ENCODE results near the gene CMTM7.
"Not testable (repeated sequence)": the region's sequence is repeated elsewhere in the genome, so short reads cannot be mapped to it uniquely, and the experiment has no call there.

CMTM7 gene

DNA sequence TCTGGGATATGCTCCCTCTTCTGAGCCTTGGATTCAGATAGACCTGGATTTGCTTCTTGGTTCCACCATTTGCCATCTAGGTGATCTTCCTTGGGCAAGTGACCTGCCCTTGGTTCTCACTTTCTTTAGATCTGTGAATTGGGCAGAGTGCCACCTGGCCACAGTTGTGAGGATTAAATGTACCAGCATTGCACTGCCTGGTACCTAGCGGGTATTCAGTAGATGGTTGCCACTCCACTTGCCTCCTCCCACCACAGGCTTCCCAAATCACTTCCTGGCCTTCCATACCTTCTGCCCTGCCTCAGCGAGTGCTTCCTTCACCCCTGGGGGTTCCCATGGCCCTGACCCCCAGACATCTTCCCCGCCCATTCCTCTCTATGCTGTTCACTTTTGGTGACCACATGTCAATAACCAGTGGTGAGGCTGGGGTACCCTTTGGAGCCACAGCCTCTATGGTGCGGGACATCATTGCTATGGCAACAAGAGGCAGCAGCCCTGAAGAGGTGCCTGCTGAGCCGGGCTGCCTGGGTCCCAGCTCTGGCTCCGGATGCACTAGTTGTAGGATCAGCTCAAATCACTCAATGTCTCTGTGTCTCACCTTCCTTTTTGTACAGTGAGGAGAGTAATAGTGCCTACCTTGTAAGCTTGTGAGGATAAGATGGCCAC lies 40.5 kb downstream of the CMTM7 start:
- Histone ChIP-seq H3K9ac (ENCODE audit: low read depth, low read length) (no peak overlapping the region), H3K4me1 (ENCODE audit: insufficient read depth, low read length) (0 out of 2 replicates have a peak, but pooled peaks cover 3% of the 10 kb centered on the region), H3K9me3 (ENCODE audit: control insufficient read depth, insufficient read depth, low read length) (no peaks in the 10 kb centered on the region), H3K36me3 (ENCODE audit: insufficient read depth, low read length) (no peaks in the 10 kb centered on the region)

DNA sequence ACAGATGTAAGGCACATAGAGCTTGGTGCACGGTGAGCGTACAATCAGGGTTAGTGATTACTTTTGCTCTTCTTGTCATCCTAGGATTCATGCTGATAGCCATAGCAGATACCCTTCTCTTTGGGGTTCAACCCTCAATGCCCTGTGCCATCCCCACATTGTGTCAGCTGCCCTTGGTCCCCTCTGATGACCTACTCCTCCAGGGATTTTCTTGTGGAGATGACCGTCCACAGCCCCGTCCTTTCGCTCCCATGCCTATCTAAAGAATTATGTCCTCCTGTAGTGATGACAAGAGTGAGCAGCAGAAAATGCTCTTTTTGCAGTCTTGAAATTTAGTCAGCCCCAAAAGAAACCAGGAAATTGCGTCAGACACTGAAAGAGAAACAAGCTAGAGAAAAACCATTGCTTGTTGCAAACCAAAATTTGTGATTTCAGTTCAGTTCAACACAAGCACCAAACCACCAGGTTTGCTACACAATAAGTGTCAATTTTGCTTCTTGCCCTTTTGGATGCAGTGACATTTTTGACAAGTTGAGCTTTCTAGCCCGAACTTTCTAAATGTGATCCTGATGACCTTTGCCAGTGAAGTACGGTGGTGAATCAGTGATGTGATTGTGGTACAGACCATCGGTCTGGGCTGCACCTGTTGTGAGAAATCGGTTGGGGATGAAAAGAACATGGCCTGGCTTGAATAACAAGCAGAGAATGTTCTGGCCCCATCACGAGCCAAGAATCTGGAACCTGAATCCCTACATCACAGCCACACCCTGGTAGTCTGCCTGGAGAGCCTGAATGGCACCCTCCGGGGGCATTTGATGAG lies 41.3 kb downstream of the CMTM7 start:
- Histone ChIP-seq H3K9me3 (ENCODE audit: control insufficient read depth, insufficient read depth, low read length) (no peaks in the 10 kb centered on the region), H3K36me3 (ENCODE audit: insufficient read depth, low read length) (no peaks in the 10 kb centered on the region), H3K9ac (ENCODE audit: low read depth, low read length) (no peak overlapping the region), H3K4me1 (ENCODE audit: insufficient read depth, low read length) (0 out of 2 replicates have a peak, but pooled peaks cover 3% of the 10 kb centered on the region)

DNA sequence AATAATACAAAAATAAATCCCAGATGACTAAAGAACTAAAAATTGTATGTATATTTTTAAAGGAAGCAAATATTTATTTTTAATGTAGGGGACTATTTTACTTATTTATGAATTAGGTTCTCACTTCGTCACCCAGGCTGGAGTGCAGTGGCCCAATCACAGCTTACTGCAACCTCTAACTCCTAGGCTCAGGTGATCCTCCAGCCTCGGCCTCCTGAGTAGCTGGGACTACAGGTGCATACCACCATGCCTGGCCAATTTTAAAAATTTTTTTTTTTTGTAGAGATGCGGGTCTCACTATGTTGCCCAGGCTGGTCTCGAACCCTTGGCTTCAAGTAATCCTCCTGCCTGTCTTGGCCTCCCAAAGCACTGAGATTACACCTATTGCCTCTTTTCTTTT lies 42.6 kb downstream of the CMTM7 start:
- H3K4me1 ChIP-seq (ENCODE audit: insufficient read depth, low read length), result 0 out of 2 replicates have a peak, but pooled peaks cover 3% of the 10 kb centered on the region
- H3K9me3 ChIP-seq (ENCODE audit: control insufficient read depth, insufficient read depth, low read length), result no peaks in the 10 kb centered on the region
- no peaks in the 10 kb centered on the region for H3K36me3 ChIP-seq (ENCODE audit: insufficient read depth, low read length)
- H3K9ac ChIP-seq (ENCODE audit: low read depth, low read length), result no peak overlapping the region

DNA sequence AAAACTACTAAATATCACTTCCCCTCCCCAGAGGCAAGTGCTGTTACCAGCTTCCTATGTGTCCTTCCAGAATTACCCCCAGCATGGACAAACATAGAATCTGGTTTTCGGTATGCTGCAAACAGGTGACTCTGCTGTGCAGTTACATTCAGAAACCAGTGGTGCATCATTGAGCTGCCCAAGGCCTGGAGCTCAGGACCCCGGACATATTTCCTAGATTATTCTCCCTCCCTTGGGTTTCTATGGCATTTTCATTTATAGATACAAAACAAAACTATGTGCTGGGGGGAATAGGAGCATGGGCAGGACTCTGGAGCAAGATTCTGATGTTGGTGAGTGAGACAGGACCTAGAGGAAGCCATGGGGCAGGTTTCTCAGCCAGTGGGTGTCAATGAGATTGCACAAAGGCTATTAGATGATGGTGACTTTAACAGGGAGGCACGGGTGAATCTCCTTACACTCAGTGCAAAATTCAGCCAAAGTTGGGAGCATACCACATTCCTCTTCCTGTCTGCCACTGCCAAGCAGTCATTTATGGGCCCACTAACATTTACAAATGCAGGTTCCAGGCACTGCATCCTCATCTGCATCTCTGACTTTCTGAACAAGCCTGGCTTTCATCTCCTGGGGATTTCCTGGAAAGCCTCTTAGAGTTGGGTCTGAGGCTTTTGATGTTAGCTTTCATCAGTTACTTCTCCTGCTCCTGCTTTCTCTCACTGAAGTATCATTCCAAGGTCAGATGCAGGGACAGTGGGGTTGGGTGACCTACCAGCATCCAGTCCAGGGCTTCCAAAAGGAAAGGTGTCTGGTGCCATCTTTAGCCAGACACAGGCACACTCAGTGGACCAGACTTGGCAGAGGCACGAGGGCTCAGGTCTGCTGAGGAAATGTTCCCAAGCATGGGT lies 44.5 kb downstream of the CMTM7 start:
- H3K9ac ChIP-seq (ENCODE audit: low read depth, low read length), result no peak overlapping the region
- 0 out of 2 replicates have a peak, but pooled peaks cover 3% of the 10 kb centered on the region for H3K4me1 ChIP-seq (ENCODE audit: insufficient read depth, low read length)
- H3K9me3 ChIP-seq (ENCODE audit: control insufficient read depth, insufficient read depth, low read length), result no peaks in the 10 kb centered on the region
- H3K36me3 ChIP-seq (ENCODE audit: insufficient read depth, low read length), result no peaks in the 10 kb centered on the region

DNA sequence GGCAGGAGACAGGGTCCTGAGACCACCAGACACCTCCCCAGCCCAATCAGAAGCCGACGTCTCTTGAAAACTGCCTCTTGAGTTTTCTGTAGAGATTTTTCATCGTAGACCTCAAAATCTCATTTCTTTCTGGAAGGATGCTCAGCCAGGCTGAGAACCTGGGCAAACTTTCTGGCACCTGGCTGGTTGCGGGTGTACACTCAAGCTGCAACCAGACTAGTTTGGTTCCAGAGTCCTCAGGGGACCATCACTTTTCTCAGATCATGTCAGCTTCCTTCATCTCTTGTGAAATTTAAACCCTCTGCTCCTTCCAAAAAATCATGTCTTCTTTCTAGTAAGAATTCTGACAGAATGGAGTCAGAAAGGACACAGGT lies 45.1 kb downstream of the CMTM7 start:
- no peak overlapping the region for H3K9ac ChIP-seq (ENCODE audit: low read depth, low read length)
- no peaks in the 10 kb centered on the region for H3K9me3 ChIP-seq (ENCODE audit: control insufficient read depth, insufficient read depth, low read length)
- H3K4me1 ChIP-seq (ENCODE audit: insufficient read depth, low read length), result 0 out of 2 replicates have a peak, but pooled peaks cover 3% of the 10 kb centered on the region
- no peaks in the 10 kb centered on the region for H3K36me3 ChIP-seq (ENCODE audit: insufficient read depth, low read length)

DNA sequence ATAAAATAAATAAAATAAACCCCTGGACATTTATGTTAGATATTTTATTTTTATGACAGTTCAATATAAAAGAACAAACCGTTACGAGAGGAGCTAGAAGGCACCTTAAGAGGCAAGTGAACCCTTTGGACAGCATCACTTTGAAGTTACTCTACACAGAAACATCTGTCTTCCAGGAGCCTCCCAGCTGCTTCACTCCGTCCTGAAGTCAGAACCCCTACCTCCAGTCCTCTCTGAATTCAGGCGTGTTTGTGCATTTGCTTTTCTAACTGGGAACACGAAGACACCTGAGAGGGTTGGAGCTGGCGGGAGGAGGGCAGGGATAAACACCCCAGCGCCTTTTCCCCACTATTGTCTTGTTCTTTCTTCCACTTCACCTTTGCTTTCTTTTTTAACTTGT lies 46.2 kb downstream of the CMTM7 start:
- Histone ChIP-seq H3K4me1 (ENCODE audit: insufficient read depth, low read length) (0 out of 2 replicates have a peak, but pooled peaks cover 3% of the 10 kb centered on the region), H3K9ac (ENCODE audit: low read depth, low read length) (no peak overlapping the region), H3K9me3 (ENCODE audit: control insufficient read depth, insufficient read depth, low read length) (no peaks in the 10 kb centered on the region), H3K36me3 (ENCODE audit: insufficient read depth, low read length) (no peaks in the 10 kb centered on the region)

DNA sequence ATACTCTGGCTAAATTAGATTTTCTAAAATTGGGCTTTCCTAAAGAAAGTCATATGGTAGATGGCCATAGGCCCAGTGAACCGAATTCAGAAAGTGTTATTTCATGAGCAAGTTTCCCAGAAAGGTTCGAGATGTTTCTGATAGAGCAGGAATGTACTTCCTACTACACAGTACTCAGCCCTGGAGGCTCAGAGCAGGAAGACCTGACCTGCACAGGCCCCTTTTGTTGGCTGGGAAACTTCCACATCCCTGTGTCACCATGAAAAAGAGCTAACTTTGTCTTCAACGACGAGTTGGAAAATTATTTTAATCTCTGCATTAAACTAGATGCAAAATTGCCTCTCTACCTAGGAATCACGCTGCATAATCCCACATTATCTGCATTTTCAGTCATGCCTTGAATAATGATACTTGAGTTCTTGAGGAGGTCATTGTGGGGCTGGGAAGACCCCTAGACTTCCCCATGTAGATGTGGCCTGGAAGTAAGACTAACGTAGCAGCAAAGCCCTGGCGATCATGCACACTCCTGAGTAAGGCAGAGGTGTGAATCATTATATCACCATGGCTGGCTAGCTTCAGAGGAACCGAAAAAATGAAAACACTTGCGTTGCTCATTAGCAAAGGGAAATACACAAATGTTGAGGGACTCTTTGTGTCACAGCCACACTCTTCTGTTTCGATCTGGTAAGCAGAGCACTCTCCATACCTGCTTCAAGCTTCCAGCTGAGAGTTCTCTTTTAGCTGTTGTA lies 47.1 kb downstream of the CMTM7 start:
- no peaks in the 10 kb centered on the region for H3K9me3 ChIP-seq (ENCODE audit: control insufficient read depth, insufficient read depth, low read length)
- no peak overlapping the region for H3K9ac ChIP-seq (ENCODE audit: low read depth, low read length)
- 0 out of 2 replicates have a peak, but pooled peaks cover 3% of the 10 kb centered on the region for H3K4me1 ChIP-seq (ENCODE audit: insufficient read depth, low read length)
- H3K36me3 ChIP-seq (ENCODE audit: insufficient read depth, low read length), result no peaks in the 10 kb centered on the region; the same call in 1 of the 2 replicates

DNA sequence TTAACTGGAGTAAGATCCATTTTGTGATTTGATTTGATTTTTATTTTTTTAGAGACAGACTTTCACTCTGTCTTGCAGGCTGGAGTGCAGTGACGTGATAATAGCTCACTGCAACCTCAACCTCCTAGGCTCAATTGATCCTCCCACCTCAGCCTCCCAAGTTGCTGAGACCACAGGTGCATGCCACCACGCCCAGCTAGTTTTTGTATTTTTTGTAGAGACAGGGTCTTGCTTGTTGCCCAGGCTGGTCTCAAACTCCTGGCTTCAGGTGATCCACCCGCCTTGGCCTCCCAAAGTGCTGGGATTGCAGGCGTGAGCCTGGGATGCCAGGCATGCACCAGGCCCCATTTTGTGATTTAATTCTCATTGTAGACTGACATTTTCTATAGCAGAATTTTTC lies 47.8 kb downstream of the CMTM7 start:
- not testable (repeated sequence) for H3K9ac ChIP-seq (ENCODE audit: low read depth, low read length); H3K9me3 ChIP-seq (ENCODE audit: control insufficient read depth, insufficient read depth, low read length); H3K36me3 ChIP-seq (ENCODE audit: insufficient read depth, low read length); H3K4me1 ChIP-seq (ENCODE audit: insufficient read depth, low read length)

DNA sequence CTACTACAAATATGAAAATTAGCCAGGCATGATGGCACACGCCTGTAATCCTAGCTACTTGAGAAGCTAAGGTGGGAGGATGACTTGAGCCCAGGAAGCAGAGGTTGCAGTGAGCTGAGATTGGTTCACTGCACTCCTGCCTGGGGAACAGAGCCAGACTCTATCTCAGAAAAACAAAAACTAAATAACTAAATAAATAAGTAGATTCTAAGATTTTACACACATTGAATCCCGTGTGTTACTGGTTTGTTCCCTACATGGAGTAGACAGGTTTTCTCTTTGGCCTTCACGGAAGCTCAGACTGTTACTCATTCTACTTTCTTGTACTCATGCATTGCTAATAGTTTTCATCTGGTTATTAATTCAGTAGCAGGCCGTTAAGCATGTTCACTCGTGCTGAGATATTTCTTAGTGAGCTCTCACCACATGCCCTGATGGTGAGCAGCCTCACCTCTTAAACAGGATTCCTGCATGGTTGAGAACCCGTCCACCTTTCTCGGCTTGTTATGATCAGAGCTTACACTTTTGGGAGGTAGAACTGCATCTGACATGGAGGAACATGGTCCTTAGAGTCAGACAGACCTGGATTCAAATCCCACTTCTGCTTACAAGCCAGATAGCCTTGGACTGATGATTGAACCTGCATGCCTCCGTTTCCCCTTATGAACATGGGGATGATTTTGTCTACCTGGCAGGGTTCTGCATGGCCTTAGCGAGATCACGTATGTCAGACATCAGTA lies 49.1 kb downstream of the CMTM7 start:
- H3K9ac ChIP-seq (ENCODE audit: low read depth, low read length), result no peak overlapping the region
- no peaks in the 10 kb centered on the region for H3K9me3 ChIP-seq (ENCODE audit: control insufficient read depth, insufficient read depth, low read length)
- 0 out of 2 replicates have a peak, but pooled peaks cover 3% of the 10 kb centered on the region for H3K4me1 ChIP-seq (ENCODE audit: insufficient read depth, low read length)
- H3K36me3 ChIP-seq (ENCODE audit: insufficient read depth, low read length), result no peaks in the 10 kb centered on the region; the same call in 1 of the 2 replicates

DNA sequence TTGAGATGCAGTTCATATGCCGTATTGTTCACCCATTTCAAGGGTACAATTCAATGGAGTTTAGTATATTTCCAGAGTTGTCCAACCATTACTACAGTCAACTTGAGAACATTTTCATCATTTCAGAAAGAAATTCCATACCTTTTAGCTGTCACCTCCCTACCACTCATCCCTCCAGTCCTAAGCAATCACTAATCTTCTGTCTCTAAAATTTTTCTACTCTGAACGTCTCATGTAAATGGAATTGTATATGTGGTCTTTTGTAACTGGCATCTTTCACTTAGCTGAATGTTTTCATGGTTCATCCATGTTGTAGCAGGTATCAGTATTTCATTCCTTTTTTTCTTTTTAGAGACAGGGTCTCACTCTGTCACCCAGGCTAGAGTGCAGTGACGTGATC lies 51.1 kb downstream of the CMTM7 start:
- Histone ChIP-seq H3K4me1 (ENCODE audit: insufficient read depth, low read length) (no peaks in the 10 kb centered on the region), H3K9me3 (ENCODE audit: control insufficient read depth, insufficient read depth, low read length) (0 out of 2 replicates have a peak, but pooled peaks cover 3% of the 10 kb centered on the region), H3K36me3 (ENCODE audit: insufficient read depth, low read length) (no peaks in the 10 kb centered on the region; the same call in 1 of the 2 replicates), H3K9ac (ENCODE audit: low read depth, low read length) (no peak overlapping the region)

DNA sequence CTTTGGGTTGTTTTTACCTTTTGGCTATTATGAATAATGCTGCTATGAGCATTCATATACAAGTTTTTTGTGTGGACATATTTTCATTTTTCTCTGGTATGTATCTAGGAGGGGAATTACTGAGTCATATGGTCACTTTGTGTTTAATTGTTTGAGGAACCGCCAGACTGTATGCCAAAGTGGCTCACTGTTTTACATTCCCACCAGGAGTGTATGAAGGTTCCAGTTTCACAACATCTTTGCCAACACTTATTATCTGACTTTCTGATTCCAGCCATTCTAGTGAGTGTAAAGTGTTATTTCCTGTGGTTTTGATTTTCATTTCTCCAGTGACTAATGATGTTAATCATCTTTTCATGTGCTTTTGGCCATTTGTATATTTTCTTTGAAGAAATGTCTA lies 51.8 kb downstream of the CMTM7 start:
- Histone ChIP-seq H3K9me3 (ENCODE audit: control insufficient read depth, insufficient read depth, low read length) (0 out of 2 replicates have a peak, but pooled peaks cover 3% of the 10 kb centered on the region), H3K9ac (ENCODE audit: low read depth, low read length) (no peak overlapping the region), H3K36me3 (ENCODE audit: insufficient read depth, low read length) (no peaks in the 10 kb centered on the region; the same call in 1 of the 2 replicates), H3K4me1 (ENCODE audit: insufficient read depth, low read length) (no peaks in the 10 kb centered on the region)

DNA sequence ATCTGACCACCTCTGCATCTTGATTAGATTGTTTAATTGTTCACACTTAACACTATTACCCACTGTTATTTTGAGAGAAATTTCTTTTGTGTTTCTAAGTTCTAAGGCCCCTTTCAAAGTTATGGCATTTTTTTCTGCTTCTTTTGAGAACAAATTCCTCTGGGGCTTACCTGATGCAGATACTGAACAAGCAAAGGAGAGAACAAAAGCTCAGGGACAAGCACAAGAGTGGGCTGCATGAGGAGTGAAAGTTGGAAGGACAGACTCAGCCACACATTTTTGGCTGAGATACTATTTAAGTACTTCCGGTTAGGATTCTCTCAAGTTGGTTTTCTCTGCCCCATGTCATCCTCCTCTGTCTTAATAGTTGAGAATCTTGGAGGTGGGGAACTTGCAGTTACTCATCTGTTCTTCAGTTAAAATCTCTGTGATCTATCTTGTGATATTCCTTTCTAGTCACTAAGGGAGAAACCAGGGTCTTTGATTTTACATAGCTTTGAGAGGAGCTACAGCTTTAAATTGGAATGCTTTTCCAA lies 56.3 kb downstream of the CMTM7 start:
- Histone ChIP-seq H3K4me1 (ENCODE audit: insufficient read depth, low read length) (no peaks in the 10 kb centered on the region), H3K9ac (ENCODE audit: low read depth, low read length) (no peak overlapping the region), H3K9me3 (ENCODE audit: control insufficient read depth, insufficient read depth, low read length) (0 out of 2 replicates have a peak, but pooled peaks cover 3% of the 10 kb centered on the region), H3K36me3 (ENCODE audit: insufficient read depth, low read length) (no peaks in the 10 kb centered on the region; the same call in 1 of the 2 replicates)
